CD14-positive monocyte (primary cell): Measurements from ENCODE around the gene PLCB3. TPM values are rescaled to one million over a fixed set of nuclear protein-coding genes. Genes with fewer than 3 reads are reported as not detected.

ENCODE experiments used
- DNase-seq, 3 donors: peaks; one replicate each; pipeline ENCODE4 v3.0.0-alpha.2; 2011 to 2022
- H2AFZ ChIP-seq: 2 replicates; pipeline ENCODE4 v1.6.0; 2012; ENCODE audit warnings: mild to moderate bottlenecking, low read depth, low read length, inconsistent platforms; ENCODE audit not compliant: insufficient read depth, poor library complexity, severe bottlenecking
- H3K27ac ChIP-seq, 2 donors: 1 replicate in 1 of 2; 2 replicates in 1 of 2; pipeline ENCODE4 v1.5.1; 2012 to 2013; ENCODE audit warnings: low read length in 2 of 2, control low read depth in 1 of 2, inconsistent platforms in 1 of 2, low read depth in 1 of 2, mild to moderate bottlenecking in 1 of 2
- H3K27me3 ChIP-seq, 2 donors: one replicate each; pipeline versions ENCODE4 v1.6.0 to v1.6.1; 2011 to 2013; ENCODE audit warnings: low read length in 2 of 2; ENCODE audit not compliant: control insufficient read depth in 2 of 2, insufficient read depth in 2 of 2
- H3K36me3 ChIP-seq, 2 donors: replicated peaks in 1 of 2; 1 replicate in 1 of 2; 2 replicates in 1 of 2; pipeline versions ENCODE4 v1.5.1 to v1.6.1; 2012 to 2013; ENCODE audit warnings: low read length in 2 of 2, control low read depth in 1 of 2, inconsistent platforms in 1 of 2, mild to moderate bottlenecking in 1 of 2; ENCODE audit not compliant: insufficient read depth in 2 of 2, control insufficient read depth in 1 of 2
- H3K4me1 ChIP-seq, 2 donors: 1 replicate in 1 of 2; 2 replicates in 1 of 2; pipeline versions ENCODE4 v1.5.1 to v1.6.1; 2012 to 2013; ENCODE audit warnings: low read length in 2 of 2, control low read depth in 1 of 2, inconsistent platforms in 1 of 2, mild to moderate bottlenecking in 1 of 2, moderate library complexity in 1 of 2; ENCODE audit not compliant: insufficient read depth in 2 of 2, control insufficient read depth in 1 of 2
- H3K4me2 ChIP-seq: replicated peaks from 2 replicates; pipeline ENCODE3; 2012; ENCODE audit warnings: low read length, moderate library complexity, mild to moderate bottlenecking; ENCODE audit not compliant: poor library complexity, severe bottlenecking; ENCODE audit errors: extremely low read depth
- H3K4me3 ChIP-seq, 3 experiments: fragments of 200-600 bp in 1 of 3; sonication (generic) in 1 of 3; replicated peaks in 1 of 3; 1 replicate in 2 of 3; 2 replicates in 1 of 3; pipeline ENCODE4 v1.5.1; 2011 to 2013; ENCODE audit warnings: low read length in 3 of 3, mild to moderate bottlenecking in 3 of 3, control low read depth in 2 of 3, low read depth in 2 of 3, inconsistent platforms in 1 of 3, moderate library complexity in 1 of 3
- H3K79me2 ChIP-seq: 2 replicates; pipeline ENCODE4 v1.6.0; 2012; ENCODE audit warnings: mild to moderate bottlenecking, control low read depth, inconsistent platforms, low read length, moderate library complexity; ENCODE audit not compliant: insufficient read depth
- H3K9ac ChIP-seq: 2 replicates; pipeline ENCODE4 v1.6.0; 2017; ENCODE audit warnings: low read length, mild to moderate bottlenecking; ENCODE audit not compliant: insufficient read depth, poor library complexity, severe bottlenecking
- H3K9me3 ChIP-seq, 2 donors: replicated peaks in 1 of 2; 1 replicate in 1 of 2; 2 replicates in 1 of 2; pipeline versions ENCODE4 v1.5.1 to v1.6.1; 2012 to 2013; ENCODE audit warnings: low read length in 2 of 2, control low read depth in 1 of 2; ENCODE audit not compliant: control insufficient read depth in 1 of 2, insufficient read depth in 1 of 2
- H4K20me1 ChIP-seq: 2 replicates; pipeline ENCODE4 v1.6.0; 2012; ENCODE audit warnings: mild to moderate bottlenecking, low read length, control low read depth, moderate library complexity; ENCODE audit not compliant: insufficient read depth
- H3K27ac Mint-ChIP-seq, 7 donors: one replicate each; pipeline ENCODE4 v1.8.0; 2020; ENCODE audit warnings: mild to moderate bottlenecking in 7 of 7, mixed read lengths in 7 of 7, moderate library complexity in 6 of 7, inconsistent platforms in 2 of 7
- H3K27me3 Mint-ChIP-seq, 3 donors: one replicate each; pipeline ENCODE4 v1.8.0; 2021 to 2022; ENCODE audit warnings: low read depth in 3 of 3, mild to moderate bottlenecking in 3 of 3, mixed read lengths in 3 of 3, moderate library complexity in 3 of 3, inconsistent platforms in 1 of 3
- H3K36me3 Mint-ChIP-seq, 2 donors: one replicate each; pipeline ENCODE4 v1.8.0; 2020; ENCODE audit warnings: mixed read lengths in 2 of 2, inconsistent platforms in 1 of 2, mild to moderate bottlenecking in 1 of 2
- H3K4me1 Mint-ChIP-seq: one replicate; pipeline ENCODE4 v1.8.0; 2020; ENCODE audit warnings: mild to moderate bottlenecking, mixed read lengths
- H3K4me3 Mint-ChIP-seq, 2 donors: one replicate each; pipeline ENCODE4 v1.8.0; 2020; ENCODE audit warnings: mild to moderate bottlenecking in 2 of 2, mixed read lengths in 2 of 2, moderate library complexity in 1 of 2
- H3K9me3 Mint-ChIP-seq, 7 donors: one replicate each; pipeline ENCODE4 v1.8.0; 2020 to 2022; ENCODE audit warnings: mixed read lengths in 7 of 7, mild to moderate bottlenecking in 6 of 7, moderate library complexity in 6 of 7, inconsistent platforms in 2 of 7
- CTCF ChIP-seq: fragments of 200-600 bp; IDR thresholded peaks from one replicate; pipeline ENCODE4 v1.8.0; 2022; ENCODE audit warnings: antibody characterized with exemption, mild to moderate bottlenecking
- WGBS: methylation state at CpG from one replicate; pipeline ENCODE4 v1.1.5; 2013; ENCODE audit warnings: missing lambda C conversion rate; ENCODE audit not compliant: insufficient coverage; 5-methylcytosine and 5-hydroxymethylcytosine counted together
- intact Hi-C, 2 donors: fragments of 100-400 bp; cut with micrococcal nuclease; formaldehyde crosslinking; loops; one replicate each; pipeline versions ENCODE4 v1.15.0 to v1.15.1; 2023
- polyA plus RNA-seq, 3 donors: library from polyadenylated mRNA; depleted of rRNA in 1 of 3; unstranded in 2 of 3; stranded (reverse) in 1 of 3; fragments of 300-500 nt in 2 of 3; fragments of >200 nt in 1 of 3; fragmentation: Illumina TruSeq in 2 of 3; gene quantifications; 1 replicate in 2 of 3; 2 replicates in 1 of 3; pipeline ENCODE4 v1.2.3, GENCODE V29; 2012 to 2021

The PLCB3 gene
- polyA plus RNA-seq, 3 donors: 1.1 to 17.8 (median 1.4) TPM

- H3K4me2 ChIP-seq: peak within 1 kb of the TSS; percentile 98
- TF ChIP-seq CTCF: no peak
- H3K4me1 ChIP-seq: peaks cover 53 to 73% of the 10 kb centered on the region in 2 donors
- H2AFZ ChIP-seq: peak within 1 kb of the TSS; percentile 71
- Mint-ChIP-seq H3K36me3 (peaks cover 6 to 28% of the 10 kb centered on the region in 2 donors), H3K9me3 (peaks cover 0 to 8% (median 2%) of the 10 kb centered on the region in 7 donors), H3K4me3 (peak within 1 kb of the TSS; percentile 87 to 92), H3K4me1 (peaks cover 51% of the 10 kb centered on the region), H3K27ac (peak within 1 kb of the TSS; percentile 87 to 96 (median 93)), H3K27me3 (peaks cover 11 to 19% (median 16%) of the 10 kb centered on the region in 3 donors)
- under 1% methylated on average over 61 of the region's 62 CpGs for WGBS
- H3K4me3 ChIP-seq: peak within 1 kb of the TSS; percentile 67 to 83 (median 82)
- peaks cover 1% of the 10 kb centered on the region for H4K20me1 ChIP-seq
- no peaks in the 10 kb centered on the region for H3K9me3 ChIP-seq
- peak; percentile 69 to 84 (median 82) for DNase-seq
- H3K9ac ChIP-seq: peak within 1 kb of the TSS; percentile 79
- no peaks in the 10 kb centered on the region for H3K36me3 ChIP-seq
- H3K27ac ChIP-seq: peak within 1 kb of the TSS; percentile 88 to 89
- peaks cover 0 to 7% of the 10 kb centered on the region in 2 donors for H3K27me3 ChIP-seq
- intact Hi-C loops: no loop called here
- peaks cover 36% of the 10 kb centered on the region for H3K79me2 ChIP-seq
Observed at GRCh38 chr11:64230171-64230984, 21.0 kb upstream of the PLCB3 start, which contains the start of gene DNAJC4. Gene DNAJC4 (plus strand): TSS chr11:64230548. CDS start chr11:64230855, 307 bp downstream.

GRCh38 chr11:64230985-64231365 is 20.4 kb upstream of the PLCB3 start:
- Histone ChIP-seq H2AFZ (peak overlapping the region; percentile 71), H3K79me2 (peaks cover 30% of the 10 kb centered on the region), H4K20me1 (no peaks in the 10 kb centered on the region), H3K4me2 (peak overlapping the region; percentile 98), H3K4me1 (peaks cover 50 to 73% of the 10 kb centered on the region in 2 donors), H3K9ac (peak overlapping the region; percentile 79), H3K4me3 (peak overlapping the region; percentile 67 to 83 (median 82)), H3K27ac (peak overlapping the region; percentile 88 to 89), H3K36me3 (no peaks in the 10 kb centered on the region), H3K27me3 (peaks cover 0 to 7% of the 10 kb centered on the region in 2 donors), H3K9me3 (no peaks in the 10 kb centered on the region)
- intact Hi-C loops: no loop called here
- 0% methylated on average over 2 of the region's 8 CpGs for WGBS
- Mint-ChIP-seq H3K27me3 (peaks cover 11 to 21% (median 17%) of the 10 kb centered on the region in 3 donors), H3K4me3 (peak overlapping the region; percentile 87 to 92), H3K4me1 (peaks cover 53% of the 10 kb centered on the region), H3K27ac (peak overlapping the region; percentile 87 to 96 (median 93)), H3K36me3 (peaks cover 6 to 28% of the 10 kb centered on the region in 2 donors), H3K9me3 (peaks cover 0 to 8% (median 2%) of the 10 kb centered on the region in 7 donors)
- DNase-seq: peak; percentile 45 to 56 (median 50)
- TF ChIP-seq CTCF: no peak
